SK-N-SH (cell line): ENCODE measurements around the gene ZNF439. TPM values are rescaled to one million over a fixed set of nuclear protein-coding genes. Genes with fewer than 3 reads are reported as not detected.
"Not testable (repeated sequence)": the region's sequence is repeated elsewhere in the genome, so short reads cannot be mapped to it uniquely, and the experiment has no call there.

Source experiments
- CTCF ChIA-PET: fragments of 300-600, 350-600 bp; formaldehyde crosslinking; extraction: SDS; loops from one replicate; lab custom pipeline; 2021; lab: Yijun Ruan, JAX
- POLR2A ChIA-PET: fragments of 350-600 bp; sonication (Branson Sonifier 250); formaldehyde crosslinking; extraction: SDS; loops from one replicate; lab custom pipeline; 2020; ENCODE audit warnings: antibody characterized with exemption, inconsistent platforms; lab: Yijun Ruan, JAX
- DNase-seq: peaks from one replicate; pipeline ENCODE4 v3.0.0; 2012
- H2AFZ ChIP-seq: fragments of 200-600 bp; sonication (generic); 2 replicates; pipeline ENCODE4 v1.8.1; 2016; ENCODE audit warnings: antibody characterized with exemption, mild to moderate bottlenecking, low read depth
- H3F3A ChIP-seq: fragments of 200-600 bp; sonication (generic); replicated peaks from 2 replicates; pipeline ENCODE3; 2016; ENCODE audit warnings: antibody characterized with exemption, mild to moderate bottlenecking; ENCODE audit not compliant: insufficient read depth
- H3K27ac ChIP-seq, 2 experiments: fragments of 200-500 bp in 1 of 2; fragments of 200-600 bp in 1 of 2; sonication (Bioruptor generic) in 1 of 2; sonication (generic), shearing (Covaris generic) in 1 of 2; 2 replicates each; pipeline versions ENCODE4 v1.5.1 to v1.6.1; 2014 to 2016; ENCODE audit warnings: low read depth in 2 of 2, inconsistent platforms in 1 of 2, low read length in 1 of 2, mild to moderate bottlenecking in 1 of 2, mixed read lengths in 1 of 2
- H3K27me3 ChIP-seq: fragments of 200-600 bp; sonication (generic), shearing (Covaris generic); 2 replicates; pipeline ENCODE4 v1.6.1; 2016; ENCODE audit warnings: mixed run types; ENCODE audit not compliant: insufficient read depth
- H3K36me3 ChIP-seq, 2 experiments: fragments of 200-500 bp in 1 of 2; fragments of 200-600 bp in 1 of 2; sonication (Bioruptor generic) in 1 of 2; sonication (generic) in 1 of 2; replicated peaks in 1 of 2; 2 replicates each; pipeline versions ENCODE3 to v1.5.1; 2014 to 2016; ENCODE audit warnings: low read length in 1 of 2, mild to moderate bottlenecking in 1 of 2; ENCODE audit not compliant: insufficient read depth in 2 of 2, control insufficient read depth in 1 of 2
- H3K4me1 ChIP-seq, 2 experiments: fragments of 200-500 bp in 1 of 2; fragments of 200-600 bp in 1 of 2; sonication (Bioruptor generic) in 1 of 2; sonication (generic), shearing (Covaris generic) in 1 of 2; 2 replicates each; pipeline versions ENCODE4 v1.5.1 to v1.6.1; 2014 to 2016; ENCODE audit warnings: low read depth in 1 of 2, low read length in 1 of 2, mixed run types in 1 of 2; ENCODE audit not compliant: insufficient read depth in 2 of 2, control insufficient read depth in 1 of 2
- H3K4me2 ChIP-seq: fragments of 200-600 bp; sonication (generic), shearing (Covaris generic); 2 replicates; pipeline ENCODE4 v1.6.1; 2017; ENCODE audit warnings: mixed run types
- H3K4me3 ChIP-seq, 2 experiments: fragments of 200-500 bp in 1 of 2; fragments of 200-600 bp in 1 of 2; sonication (Bioruptor generic) in 1 of 2; sonication (generic), shearing (Covaris generic) in 1 of 2; 2 replicates each; pipeline versions ENCODE4 v1.5.1 to v1.8.1; 2014 to 2016; ENCODE audit warnings: low read depth in 2 of 2, inconsistent platforms in 1 of 2, low read length in 1 of 2, mild to moderate bottlenecking in 1 of 2, mixed read lengths in 1 of 2, moderate library complexity in 1 of 2
- H3K79me2 ChIP-seq: fragments of 200-600 bp; sonication (generic); 2 replicates; pipeline ENCODE4 v1.8.1; 2017; ENCODE audit warnings: mild to moderate bottlenecking; ENCODE audit not compliant: insufficient read depth
- H3K9ac ChIP-seq: fragments of 200-600 bp; sonication (generic); 2 replicates; pipeline ENCODE4 v1.6.1; 2017; ENCODE audit warnings: mixed run types
- H3K9me2 ChIP-seq: fragments of 200-600 bp; sonication (generic); 2 replicates; pipeline ENCODE4 v1.6.1; 2017; ENCODE audit warnings: mixed run types
- H3K9me3 ChIP-seq: fragments of 200-600 bp; sonication (generic); 2 replicates; pipeline ENCODE4 v1.6.1; 2017; ENCODE audit warnings: mixed run types, mild to moderate bottlenecking, moderate library complexity
- H4K20me1 ChIP-seq: fragments of 200-600 bp; sonication (generic); 2 replicates; pipeline ENCODE4 v1.6.1; 2017; ENCODE audit warnings: mild to moderate bottlenecking, mixed run types; ENCODE audit not compliant: insufficient read depth
- CHD2 ChIP-seq: fragments of 150-350 bp; IDR thresholded peaks from 2 replicates; pipeline ENCODE4 v1.6.1; 2018; ENCODE audit warnings: low read length; ENCODE audit not compliant: partially characterized antibody
- ELF1 ChIP-seq: IDR thresholded peaks from 2 replicates; pipeline ENCODE4 v1.4.0; 2012
- FOSL2 ChIP-seq: IDR thresholded peaks from 2 replicates; pipeline ENCODE4 v1.4.0; 2012; ENCODE audit warnings: low read depth, mild to moderate bottlenecking, moderate library complexity, borderline replicate concordance
- GABPA ChIP-seq: IDR thresholded peaks from 2 replicates; pipeline ENCODE4 v1.4.0; 2012; ENCODE audit warnings: low read depth, mild to moderate bottlenecking
- GATA2 ChIP-seq: sonication (generic); formaldehyde crosslinking; IDR thresholded peaks from 2 replicates; pipeline ENCODE4 v1.5.0; 2020; ENCODE audit warnings: mild to moderate bottlenecking, missing genetic modification reagents
- MEF2A ChIP-seq: IDR thresholded peaks from 2 replicates; pipeline ENCODE4 v1.4.0; 2012; ENCODE audit warnings: low read depth, borderline replicate concordance
- MXI1 ChIP-seq: IDR thresholded peaks from 2 replicates; pipeline ENCODE4 v1.6.1; 2012; ENCODE audit warnings: mild to moderate bottlenecking, low read depth, low read length, improper control_type of control experiment
- NFIC ChIP-seq: IDR thresholded peaks from 2 replicates; pipeline ENCODE4 v1.4.0; 2012; ENCODE audit warnings: borderline replicate concordance
- TAF1 ChIP-seq: IDR thresholded peaks from 2 replicates; pipeline ENCODE4 v1.6.1; 2012; ENCODE audit warnings: low read depth, mild to moderate bottlenecking, low read length, moderate library complexity, borderline replicate concordance
- YY1 ChIP-seq: IDR thresholded peaks from 2 replicates; pipeline ENCODE4 v1.4.0; 2012; ENCODE audit warnings: low read depth, mild to moderate bottlenecking
- WGBS: methylation state at CpG from one replicate; pipeline ENCODE4 v1.1.6; 2017; ENCODE audit warnings: low lambda C conversion rate; 5-methylcytosine and 5-hydroxymethylcytosine counted together
- polyA plus RNA-seq, 3 experiments: library from polyadenylated mRNA; depleted of rRNA; stranded (reverse); fragments of >200 nt; gene quantifications; 2 replicates each; pipeline ENCODE4 v1.2.3, GENCODE V29; 2012
- TF ChIP-seq, protein P1 (sequence below): IDR thresholded peaks from 2 replicates; pipeline ENCODE4; 2012
- TF ChIP-seq, protein P2 (sequence below): IDR thresholded peaks from 2 replicates; pipeline ENCODE4 v1.4.0; 2012; ENCODE audit warnings: low read depth

The ZNF439 gene
- polyA plus RNA-seq, 1 of the 3 experiments (the other 2 are of a cell fraction) = 1.7 TPM

DNA sequence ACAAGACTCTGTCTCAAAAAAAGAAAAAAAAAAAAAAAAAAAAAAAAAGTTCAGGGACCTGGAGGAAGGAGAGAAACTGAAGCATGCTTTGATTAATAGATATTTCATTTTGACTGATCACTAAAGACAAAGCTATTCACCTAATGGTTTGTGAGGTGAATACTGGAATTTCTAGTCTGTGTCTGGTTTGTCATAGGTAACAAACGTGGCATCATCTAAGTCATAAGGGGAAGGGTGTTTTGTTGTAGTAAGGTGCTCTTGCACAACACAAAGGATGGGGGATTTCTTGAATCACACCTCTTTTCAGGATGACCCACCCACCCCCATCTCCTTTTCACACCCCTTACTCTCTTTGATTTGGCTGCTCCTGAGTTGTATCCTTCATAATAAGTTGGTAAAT, 25.2 kb downstream of the ZNF439 start:
- Histone ChIP-seq H3K9ac (no peak overlapping the region), H3K27me3 (no peaks in the 10 kb centered on the region), H3K27ac (no peak overlapping the region), H3K9me2 (no peaks in the 10 kb centered on the region), H3K9me3 (peaks cover 6% of the 10 kb centered on the region), H3K79me2 (no peaks in the 10 kb centered on the region), H3F3A (no peaks in the 10 kb centered on the region), H3K4me1 (no peaks in the 10 kb centered on the region), H3K4me2 (no peak overlapping the region), H3K4me3 (no peak overlapping the region), H4K20me1 (no peaks in the 10 kb centered on the region), H3K36me3 (peaks cover 1 to 5% of the 10 kb centered on the region in 2 experiments), H2AFZ (no peak overlapping the region)
- TF ChIP-seq GABPA (no peak), MXI1 (no peak), NFIC (no peak), GATA2 (CRISPR knock-in tag) (no peak), FOSL2 (no peak)
- WGBS = 25% methylated on average over 1 of the region's 1 CpG
- no peak for DNase-seq
- ChIA-PET POLR2A (no interaction called here), CTCF (no interaction called here)

DNA sequence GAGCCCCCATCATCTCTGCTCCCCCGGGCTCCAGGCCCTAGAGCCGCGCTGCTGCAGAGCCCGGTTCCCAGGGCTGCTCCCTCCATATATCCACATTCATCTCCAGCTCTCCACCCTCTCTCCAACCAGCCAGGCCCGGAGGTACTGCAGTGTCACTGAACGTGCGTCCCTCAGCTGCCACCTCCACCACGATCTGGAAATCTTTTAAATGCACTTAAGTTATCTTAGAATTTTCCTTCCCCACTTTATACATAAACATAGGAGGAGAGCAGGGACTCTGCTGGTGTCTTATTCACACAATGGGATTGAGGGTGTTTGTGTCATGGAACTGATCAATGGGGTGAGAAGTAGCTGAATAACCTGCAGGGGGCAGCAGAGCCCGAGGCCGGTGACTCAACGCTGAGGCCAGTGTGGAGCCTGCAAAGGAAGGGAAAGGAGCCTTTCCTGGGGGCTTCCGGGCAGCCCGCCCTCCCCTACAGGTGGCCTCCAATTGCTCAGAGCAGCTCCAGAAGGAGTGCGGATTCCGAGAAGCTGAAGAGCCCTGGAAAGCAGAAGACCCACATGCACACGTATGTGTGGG, 31.3 kb downstream of the ZNF439 start:
- POLR2A ChIA-PET, H3K27ac ChIP-seq, H3K36me3 ChIP-seq, H3K9ac ChIP-seq, H3F3A ChIP-seq, H3K27me3 ChIP-seq, DNase-seq, H3K4me1 ChIP-seq, H3K4me2 ChIP-seq, H4K20me1 ChIP-seq, H3K9me3 ChIP-seq, H2AFZ ChIP-seq, H3K9me2 ChIP-seq, H3K4me3 ChIP-seq, H3K79me2 ChIP-seq: not testable (repeated sequence)
- CTCF ChIA-PET = interaction anchor here (0.9 to 2.5 kb wide), 7 partner anchors 41 to 454 kb away, joined by 3 to 16 read pairs (median 5); partner anchors contain the start of genes ZNF20 and ZNF563
- WGBS = 47% methylated on average over 14 of the region's 16 CpGs

DNA sequence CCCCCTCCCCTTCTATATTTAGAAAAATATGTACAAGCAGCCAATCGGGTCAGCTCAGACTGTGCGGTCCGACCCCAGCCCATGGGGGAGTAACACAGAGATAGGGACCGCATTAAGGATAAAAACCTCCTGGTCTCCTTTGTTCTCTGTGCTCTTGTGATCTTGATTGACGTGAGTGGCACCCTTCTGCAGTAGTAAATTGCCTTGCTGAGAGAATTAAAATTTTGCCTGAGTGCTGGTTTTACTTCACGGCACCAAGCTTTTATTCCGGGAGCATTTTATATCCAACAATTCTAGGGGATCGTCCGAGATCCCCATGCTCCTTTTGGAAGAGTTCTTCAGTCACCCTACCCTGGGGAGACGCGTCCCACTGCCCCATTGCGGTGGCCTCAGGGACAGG, 32.1 kb downstream of the ZNF439 start:
- Histone ChIP-seq H3K27me3 (no peaks in the 10 kb centered on the region), H2AFZ (no peak overlapping the region), H3F3A (no peaks in the 10 kb centered on the region), H3K36me3 (no peaks in the 10 kb centered on the region), H3K79me2 (no peaks in the 10 kb centered on the region), H4K20me1 (no peaks in the 10 kb centered on the region), H3K9me3 (no peaks in the 10 kb centered on the region), H3K27ac (no peak overlapping the region), H3K4me2 (no peak overlapping the region), H3K4me1 (no peaks in the 10 kb centered on the region), H3K9me2 (no peaks in the 10 kb centered on the region), H3K4me3 (no peak overlapping the region), H3K9ac (no peak overlapping the region)
- CTCF ChIA-PET = interaction anchor here (1.0 to 3.3 kb wide), 14 partner anchors 40 to 453 kb away, joined by 3 to 19 read pairs (median 4); partner anchors contain the start of genes ZNF20, ZNF563, ZNF700 and ZNF878
- POLR2A ChIA-PET = no interaction called here
- WGBS = 63% methylated on average over 12 of the region's 12 CpGs
- no peak for DNase-seq
- TF ChIP-seq, protein P1, sequence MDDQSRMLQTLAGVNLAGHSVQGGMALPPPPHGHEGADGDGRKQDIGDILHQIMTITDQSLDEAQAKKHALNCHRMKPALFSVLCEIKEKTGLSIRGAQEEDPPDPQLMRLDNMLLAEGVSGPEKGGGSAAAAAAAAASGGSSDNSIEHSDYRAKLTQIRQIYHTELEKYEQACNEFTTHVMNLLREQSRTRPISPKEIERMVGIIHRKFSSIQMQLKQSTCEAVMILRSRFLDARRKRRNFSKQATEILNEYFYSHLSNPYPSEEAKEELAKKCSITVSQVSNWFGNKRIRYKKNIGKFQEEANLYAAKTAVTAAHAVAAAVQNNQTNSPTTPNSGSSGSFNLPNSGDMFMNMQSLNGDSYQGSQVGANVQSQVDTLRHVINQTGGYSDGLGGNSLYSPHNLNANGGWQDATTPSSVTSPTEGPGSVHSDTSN = no peak
- TF ChIP-seq, protein P2, sequence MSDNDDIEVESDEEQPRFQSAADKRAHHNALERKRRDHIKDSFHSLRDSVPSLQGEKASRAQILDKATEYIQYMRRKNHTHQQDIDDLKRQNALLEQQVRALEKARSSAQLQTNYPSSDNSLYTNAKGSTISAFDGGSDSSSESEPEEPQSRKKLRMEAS = no peak
- TF ChIP-seq MEF2A (no peak), ELF1 (no peak), YY1 (no peak), TAF1 (no peak), NFIC (no peak), MXI1 (no peak), CHD2 (no peak)
